ENCODE measurements around the gene TH.

The TH gene

DNA sequence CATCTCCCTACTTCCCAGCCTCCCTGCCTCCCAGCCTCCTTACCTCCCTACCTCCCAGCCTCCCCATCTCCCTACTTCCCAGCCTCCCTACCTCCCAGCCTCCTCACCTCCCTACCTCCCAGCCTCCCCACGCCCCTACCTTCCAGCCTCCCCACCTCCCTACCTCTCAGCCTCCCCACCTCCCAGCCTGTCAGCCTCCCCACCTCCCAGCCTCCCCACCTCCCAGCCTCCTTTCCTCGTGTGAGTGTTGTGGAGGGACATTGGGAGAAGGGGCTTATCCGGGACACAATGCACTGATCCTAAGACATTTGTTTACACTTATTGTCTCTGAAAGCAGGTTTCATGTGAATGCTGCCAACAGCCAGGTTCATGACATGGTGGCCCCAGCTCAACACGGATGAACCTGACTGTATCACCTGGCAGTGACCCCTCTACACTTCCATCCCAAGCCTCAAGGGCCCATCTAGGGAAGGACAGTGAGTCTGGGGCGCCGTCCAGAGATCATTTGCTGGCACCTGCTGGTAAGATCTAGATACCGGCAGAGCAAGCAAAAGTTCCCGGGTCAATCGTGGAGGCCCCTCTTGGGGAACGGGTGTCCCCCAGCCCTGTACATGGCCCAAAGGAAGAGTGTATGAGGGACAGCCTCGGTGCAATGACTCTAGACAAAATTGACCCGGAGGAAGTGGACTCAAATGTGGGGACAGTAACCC lies 34.5 kb upstream of the TH start:
- H3K9me3 ChIP-seq (replicated peaks; ENCODE audit: low read length) = no peaks in the 10 kb centered on the region
- no peaks in the 10 kb centered on the region for H3K4me1 ChIP-seq (ENCODE audit: control insufficient read depth, insufficient read depth, low read length)
- peaks cover 32% of the 10 kb centered on the region for H3K27me3 ChIP-seq (ENCODE audit: control insufficient read depth, insufficient read depth, low read length)
- no peak overlapping the region for H3K4me3 ChIP-seq (ENCODE audit: low read length)
- no peak overlapping the region for H3K9ac ChIP-seq (ENCODE audit: low read depth, low read length)
- no peak overlapping the region for H3K4me2 ChIP-seq (ENCODE audit: low read length)
- no peaks in the 10 kb centered on the region for H3K36me3 ChIP-seq (ENCODE audit: insufficient read depth, low read length)

DNA sequence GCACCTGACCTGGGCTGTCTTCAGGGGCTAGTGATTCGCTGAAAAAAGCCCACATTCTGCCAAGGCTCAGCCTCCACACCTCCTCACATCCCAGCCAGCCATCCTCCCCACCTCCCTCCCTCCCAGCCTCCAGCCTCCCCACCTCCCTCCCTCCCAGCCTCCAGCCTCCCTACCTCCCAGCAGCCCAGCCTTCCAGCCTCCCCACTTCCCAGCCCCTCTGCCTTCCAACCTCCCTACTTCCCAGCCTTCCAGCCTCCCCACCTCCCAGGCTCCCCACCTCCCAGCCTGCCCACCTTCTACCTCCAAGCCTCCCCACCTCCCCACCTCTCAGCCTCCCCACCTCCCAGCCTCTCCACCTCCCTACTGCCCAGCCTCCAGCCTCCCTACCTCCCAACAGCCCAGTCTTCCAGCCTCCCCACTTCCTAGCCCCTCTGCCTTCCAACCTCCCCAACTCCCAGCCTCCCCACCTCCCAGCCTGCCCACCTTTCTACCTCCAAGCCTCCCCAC lies 33.7 kb upstream of the TH start:
- H3K36me3 ChIP-seq (ENCODE audit: insufficient read depth, low read length) = no peaks in the 10 kb centered on the region
- H3K9ac ChIP-seq (ENCODE audit: low read depth, low read length) = no peak overlapping the region
- no peak overlapping the region for H3K4me3 ChIP-seq (ENCODE audit: low read length)
- no peaks in the 10 kb centered on the region for H3K4me1 ChIP-seq (ENCODE audit: control insufficient read depth, insufficient read depth, low read length)
- H3K27me3 ChIP-seq (ENCODE audit: control insufficient read depth, insufficient read depth, low read length) = peaks cover 26% of the 10 kb centered on the region
- no peak overlapping the region for H3K4me2 ChIP-seq (ENCODE audit: low read length)
- H3K9me3 ChIP-seq (replicated peaks; ENCODE audit: low read length) = no peaks in the 10 kb centered on the region

GRCh38 chr11:2204361-2205213 lies 33.0 kb upstream of the TH start:
- Histone ChIP-seq H3K4me3 (ENCODE audit: low read length) (no peak overlapping the region), H3K27me3 (ENCODE audit: control insufficient read depth, insufficient read depth, low read length) (peaks cover 29% of the 10 kb centered on the region), H3K36me3 (ENCODE audit: insufficient read depth, low read length) (no peaks in the 10 kb centered on the region), H3K9me3 (replicated peaks; ENCODE audit: low read length) (no peaks in the 10 kb centered on the region), H3K9ac (ENCODE audit: low read depth, low read length) (no peak overlapping the region), H3K4me2 (ENCODE audit: low read length) (no peak overlapping the region), H3K4me1 (ENCODE audit: control insufficient read depth, insufficient read depth, low read length) (no peaks in the 10 kb centered on the region)

- H3K9me3 ChIP-seq (replicated peaks; ENCODE audit: low read length) = no peaks in the 10 kb centered on the region
- no peaks in the 10 kb centered on the region for H3K4me1 ChIP-seq (ENCODE audit: control insufficient read depth, insufficient read depth, low read length)
- H3K27me3 ChIP-seq (ENCODE audit: control insufficient read depth, insufficient read depth, low read length) = peaks cover 25% of the 10 kb centered on the region
- H3K36me3 ChIP-seq (ENCODE audit: insufficient read depth, low read length) = no peaks in the 10 kb centered on the region
- H3K9ac ChIP-seq (ENCODE audit: low read depth, low read length) = no peak overlapping the region
- no peak overlapping the region for H3K4me3 ChIP-seq (ENCODE audit: low read length)
- no peak overlapping the region for H3K4me2 ChIP-seq (ENCODE audit: low read length)
These were observed 32.0 kb upstream of the TH start for GRCh38 chr11:2203440-2204259.

GRCh38 chr11:2202900-2203439 lies 31.4 kb upstream of the TH start:
- Histone ChIP-seq H3K9me3 (replicated peaks; ENCODE audit: low read length) (no peaks in the 10 kb centered on the region), H3K4me1 (ENCODE audit: control insufficient read depth, insufficient read depth, low read length) (no peaks in the 10 kb centered on the region), H3K27me3 (ENCODE audit: control insufficient read depth, insufficient read depth, low read length) (peaks cover 18% of the 10 kb centered on the region), H3K4me2 (ENCODE audit: low read length) (no peak overlapping the region), H3K36me3 (ENCODE audit: insufficient read depth, low read length) (no peaks in the 10 kb centered on the region), H3K4me3 (ENCODE audit: low read length) (no peak overlapping the region), H3K9ac (ENCODE audit: low read depth, low read length) (no peak overlapping the region)

DNA sequence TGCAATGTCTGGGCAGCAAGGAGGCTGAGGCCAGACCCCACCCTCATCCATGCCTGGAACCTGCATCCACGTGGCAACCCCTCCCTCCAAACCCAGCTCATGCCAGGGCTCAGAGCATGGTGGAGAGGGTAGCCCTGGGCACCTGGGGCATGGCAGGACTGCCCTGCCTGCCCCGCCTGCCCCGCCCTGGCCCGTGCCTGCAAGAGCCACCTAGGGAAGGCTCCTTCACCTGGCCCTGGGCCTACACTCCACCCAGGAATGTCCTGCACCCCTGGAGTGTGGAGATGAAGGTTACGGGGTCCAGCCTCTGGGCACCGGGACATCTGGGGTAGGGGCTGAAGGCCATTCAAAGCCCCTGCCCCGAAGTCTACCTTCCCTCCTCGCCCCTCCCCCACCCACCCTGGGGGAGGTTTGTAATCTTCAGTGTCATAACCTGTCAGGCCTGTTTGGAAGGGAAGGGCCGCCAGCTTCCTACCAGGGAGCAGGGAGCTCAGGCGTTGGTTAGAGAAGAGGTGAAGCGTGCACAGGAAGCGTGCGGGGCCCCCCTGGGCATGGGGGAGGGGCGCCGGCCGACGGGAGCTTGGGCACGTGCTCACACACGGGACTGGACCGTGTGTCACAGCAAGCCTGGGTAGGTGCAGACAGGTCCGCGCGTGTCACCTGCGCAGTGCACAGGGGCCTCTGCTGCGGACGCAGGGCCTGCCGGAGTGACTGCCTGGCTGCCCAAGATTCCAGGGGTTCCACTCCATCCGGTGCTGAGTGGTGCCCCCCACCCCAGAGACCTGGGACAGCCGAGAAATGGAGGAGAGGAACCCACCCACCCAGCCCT lies 30.7 kb upstream of the TH start:
- H3K36me3 ChIP-seq (ENCODE audit: insufficient read depth, low read length) = no peaks in the 10 kb centered on the region
- no peak overlapping the region for H3K4me3 ChIP-seq (ENCODE audit: low read length)
- H3K9me3 ChIP-seq (replicated peaks; ENCODE audit: low read length) = no peaks in the 10 kb centered on the region
- H3K4me2 ChIP-seq (ENCODE audit: low read length) = no peak overlapping the region
- no peaks in the 10 kb centered on the region for H3K4me1 ChIP-seq (ENCODE audit: control insufficient read depth, insufficient read depth, low read length)
- no peak overlapping the region for H3K9ac ChIP-seq (ENCODE audit: low read depth, low read length)
- H3K27me3 ChIP-seq (ENCODE audit: control insufficient read depth, insufficient read depth, low read length) = peaks cover 12% of the 10 kb centered on the region

DNA sequence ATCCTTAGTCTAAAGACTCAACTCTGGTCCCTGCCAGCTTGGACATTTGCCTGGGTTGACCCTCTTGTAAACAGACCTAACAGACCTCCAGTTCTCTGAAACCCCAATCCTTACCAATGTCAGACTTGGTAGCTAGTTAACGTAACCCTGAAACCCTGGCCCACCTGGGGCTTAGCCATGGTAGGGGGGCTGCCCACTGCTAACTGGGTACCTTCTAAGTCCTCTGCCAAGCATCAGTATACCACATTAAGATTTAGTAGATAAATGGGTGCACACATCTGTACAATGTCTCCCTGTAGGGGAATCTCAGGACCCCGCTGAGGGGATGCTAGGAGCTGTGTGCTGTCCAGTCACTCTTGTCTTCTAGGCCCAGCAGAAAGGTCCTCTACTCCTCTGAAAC lies 29.9 kb upstream of the TH start:
- Histone ChIP-seq H3K4me3 (ENCODE audit: low read length) (no peak overlapping the region), H3K27me3 (ENCODE audit: control insufficient read depth, insufficient read depth, low read length) (peaks cover 10% of the 10 kb centered on the region), H3K4me1 (ENCODE audit: control insufficient read depth, insufficient read depth, low read length) (no peaks in the 10 kb centered on the region), H3K9me3 (replicated peaks; ENCODE audit: low read length) (no peaks in the 10 kb centered on the region), H3K36me3 (ENCODE audit: insufficient read depth, low read length) (no peaks in the 10 kb centered on the region), H3K4me2 (ENCODE audit: low read length) (no peak overlapping the region), H3K9ac (ENCODE audit: low read depth, low read length) (no peak overlapping the region)

DNA sequence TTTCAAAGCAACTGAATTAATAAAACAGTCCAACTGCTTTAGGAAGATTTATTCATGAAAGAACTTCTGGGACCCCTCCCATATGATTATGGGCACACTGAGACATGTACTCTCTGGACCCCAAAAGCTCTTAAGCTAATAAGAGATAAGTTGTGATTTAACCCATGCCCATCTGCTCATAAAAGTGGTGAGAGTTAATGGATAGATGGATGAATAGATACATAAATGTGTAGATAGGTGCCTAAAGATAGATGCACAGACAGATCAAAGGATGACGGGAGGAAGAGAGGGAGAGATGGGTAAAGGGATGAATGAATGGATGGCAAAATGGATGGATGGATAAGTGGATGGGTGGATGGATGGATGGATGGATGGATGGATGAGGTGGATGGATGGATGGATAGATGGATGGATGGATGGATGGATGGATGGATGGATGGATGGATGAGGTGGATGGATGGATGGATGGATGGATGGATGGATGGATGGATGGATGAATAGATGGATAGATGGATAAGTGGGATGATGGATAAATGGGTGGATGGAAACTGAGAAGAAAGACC lies 29.4 kb upstream of the TH start:
- H3K4me3 ChIP-seq (ENCODE audit: low read length) = no peak overlapping the region
- no peaks in the 10 kb centered on the region for H3K36me3 ChIP-seq (ENCODE audit: insufficient read depth, low read length)
- peaks cover 10% of the 10 kb centered on the region for H3K27me3 ChIP-seq (ENCODE audit: control insufficient read depth, insufficient read depth, low read length)
- H3K4me1 ChIP-seq (ENCODE audit: control insufficient read depth, insufficient read depth, low read length) = no peaks in the 10 kb centered on the region
- no peak overlapping the region for H3K9ac ChIP-seq (ENCODE audit: low read depth, low read length)
- no peaks in the 10 kb centered on the region for H3K9me3 ChIP-seq (replicated peaks; ENCODE audit: low read length)
- H3K4me2 ChIP-seq (ENCODE audit: low read length) = no peak overlapping the region

DNA sequence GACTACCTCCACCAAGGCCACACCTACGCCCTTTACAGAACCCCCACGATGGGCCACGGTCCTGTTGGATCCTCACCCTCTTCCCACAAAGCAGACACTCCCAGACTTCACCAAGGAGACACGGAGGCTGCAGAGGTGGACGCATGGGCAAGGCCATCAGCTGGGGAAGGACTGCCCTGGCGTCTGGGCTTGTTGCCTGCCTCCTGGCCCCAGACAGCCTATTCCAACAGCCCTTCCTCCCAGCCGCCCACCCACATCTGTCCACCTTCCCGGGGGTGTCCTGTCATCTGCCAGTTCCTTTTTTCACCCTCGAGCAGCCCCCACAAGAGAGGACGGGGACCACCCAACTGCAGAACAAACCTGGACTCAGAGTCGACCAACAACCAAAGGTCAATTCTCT lies 28.9 kb upstream of the TH start:
- Histone ChIP-seq H3K36me3 (ENCODE audit: insufficient read depth, low read length) (no peaks in the 10 kb centered on the region), H3K4me2 (ENCODE audit: low read length) (no peak overlapping the region), H3K9me3 (replicated peaks; ENCODE audit: low read length) (no peaks in the 10 kb centered on the region), H3K4me1 (ENCODE audit: control insufficient read depth, insufficient read depth, low read length) (no peaks in the 10 kb centered on the region), H3K4me3 (ENCODE audit: low read length) (no peak overlapping the region), H3K27me3 (ENCODE audit: control insufficient read depth, insufficient read depth, low read length) (peaks cover 10% of the 10 kb centered on the region), H3K9ac (ENCODE audit: low read depth, low read length) (no peak overlapping the region)

DNA sequence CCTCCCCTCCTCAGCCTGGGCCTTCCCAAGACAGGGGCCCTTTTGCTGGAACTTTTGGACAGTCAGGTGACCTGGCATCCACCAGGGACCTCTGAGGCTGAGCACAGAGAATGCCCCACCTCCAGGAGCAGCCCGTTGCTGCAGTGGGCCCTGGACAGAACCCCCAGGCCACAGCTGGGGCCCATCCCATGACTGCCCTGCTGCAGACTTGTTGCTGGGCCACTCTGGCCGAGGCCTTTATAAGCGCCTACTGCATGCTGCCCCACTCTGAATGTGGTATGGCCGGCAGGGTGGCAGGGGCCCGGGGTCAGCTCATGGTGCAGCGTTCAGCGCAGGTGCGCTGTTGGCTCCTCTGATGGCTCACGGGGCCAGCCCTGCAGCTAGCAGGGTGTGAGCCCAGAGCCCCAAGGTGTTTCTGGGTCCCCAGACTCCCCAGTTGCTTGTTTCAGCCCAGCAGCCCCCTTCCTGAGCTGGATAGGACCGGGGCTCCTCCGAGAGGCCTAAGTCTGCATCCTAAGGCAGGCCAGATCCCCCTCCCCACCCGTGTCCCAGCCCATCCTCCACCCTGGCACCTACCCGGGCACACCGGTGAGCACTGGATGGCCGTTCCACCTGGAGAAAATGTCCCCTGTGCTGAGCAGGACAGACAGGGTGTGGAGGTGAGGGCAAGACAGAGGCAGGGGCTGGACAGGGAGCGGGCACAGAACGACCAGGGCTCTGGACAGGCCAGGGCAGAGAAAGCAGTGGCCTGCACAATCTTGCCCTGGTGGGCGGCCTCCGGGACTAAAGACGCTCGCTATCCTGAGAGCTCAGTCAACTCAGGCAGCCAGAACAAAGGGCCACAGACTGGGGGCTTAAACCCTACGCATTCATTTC lies 28.1 kb upstream of the TH start:
- Histone ChIP-seq H3K4me2 (ENCODE audit: low read length) (no peak overlapping the region), H3K9ac (ENCODE audit: low read depth, low read length) (no peak overlapping the region), H3K4me1 (ENCODE audit: control insufficient read depth, insufficient read depth, low read length) (no peaks in the 10 kb centered on the region), H3K36me3 (ENCODE audit: insufficient read depth, low read length) (no peaks in the 10 kb centered on the region), H3K27me3 (ENCODE audit: control insufficient read depth, insufficient read depth, low read length) (peaks cover 7% of the 10 kb centered on the region), H3K4me3 (ENCODE audit: low read length) (no peak overlapping the region), H3K9me3 (replicated peaks; ENCODE audit: low read length) (no peaks in the 10 kb centered on the region)
